WTC11 (cell line): Measurements from ENCODE around the gene BBS12. TPM values are rescaled to one million over a fixed set of nuclear protein-coding genes. Genes with fewer than 3 reads are reported as not detected.

Experiments
- ATAC-seq: fragments of 200-7000 bp; cut with Tn5 transposase; 2 replicates; pipeline ENCODE4 v1.10.0; 2021; ENCODE audit warnings: mild to moderate bottlenecking, moderate library complexity
- CTCF ChIA-PET: fragments of 300-600 bp; sonication (Branson Sonifier 250); formaldehyde crosslinking; loops from one replicate; lab custom pipeline; 2021; ENCODE audit warnings: antibody characterized with exemption; lab: Charles Lee
- POLR2A ChIA-PET: fragments of 350-600 bp; sonication (Branson Sonifier 250); formaldehyde crosslinking; loops from one replicate; lab custom pipeline; 2021; ENCODE audit warnings: antibody characterized with exemption; lab: Charles Lee
- DNase-seq: peaks from one replicate; pipeline ENCODE4 v3.0.0; 2021; ENCODE audit warnings: low spot score
- H3K27ac Mint-ChIP-seq: 2 replicates; pipeline ENCODE4 v1.8.0; 2021; ENCODE audit warnings: mixed read lengths
- H3K27me3 Mint-ChIP-seq: 2 replicates; pipeline ENCODE4 v1.8.0; 2021; ENCODE audit warnings: low read depth, mild to moderate bottlenecking, moderate library complexity, mixed read lengths
- H3K36me3 Mint-ChIP-seq: 2 replicates; pipeline ENCODE4 v1.8.0; 2021; ENCODE audit warnings: mixed read lengths
- H3K4me1 Mint-ChIP-seq: 2 replicates; pipeline ENCODE4 v1.8.0; 2022; ENCODE audit warnings: mixed read lengths
- H3K4me3 Mint-ChIP-seq: 2 replicates; pipeline ENCODE4 v1.8.0; 2021; ENCODE audit warnings: mild to moderate bottlenecking, moderate library complexity, mixed read lengths
- H3K9me3 Mint-ChIP-seq: 2 replicates; pipeline ENCODE4 v1.8.0; 2021; ENCODE audit warnings: mixed read lengths
- CBFB ChIP-seq: sonication (generic); formaldehyde crosslinking; IDR thresholded peaks from 2 replicates; pipeline ENCODE4 v1.8.1; 2022; ENCODE audit warnings: mild to moderate bottlenecking, low read depth, missing genetic modification reagents
- CTCF ChIP-seq: fragments of 200-600 bp; IDR thresholded peaks from 2 replicates; pipeline ENCODE4 v1.8.0; 2022; ENCODE audit warnings: antibody characterized with exemption
- E2F5 ChIP-seq: sonication (generic); formaldehyde crosslinking; IDR thresholded peaks from 2 replicates; pipeline ENCODE4 v1.8.1; 2022; ENCODE audit warnings: mild to moderate bottlenecking, moderate library complexity, missing genetic modification reagents
- FOXJ3 ChIP-seq: sonication (generic); formaldehyde crosslinking; IDR thresholded peaks from 2 replicates; pipeline ENCODE4 v1.9.0; 2021; ENCODE audit warnings: missing genetic modification reagents, mild to moderate bottlenecking, borderline replicate concordance
- OVOL2 ChIP-seq: fragments of 250-450 bp; sonication (Bioruptor Pico); IDR thresholded peaks from 2 replicates; pipeline ENCODE4 v1.9.0; 2021; ENCODE audit warnings: mild to moderate bottlenecking, borderline replicate concordance
- STAT6 ChIP-seq: sonication (generic); formaldehyde crosslinking; conservative IDR thresholded peaks from 2 replicates; pipeline ENCODE4 v1.8.1; 2023; ENCODE audit warnings: mild to moderate bottlenecking, low read depth, missing genetic modification reagents, moderate library complexity
- USF2 ChIP-seq: sonication (generic); formaldehyde crosslinking; IDR thresholded peaks from 2 replicates; pipeline ENCODE4 v1.8.1; 2023; ENCODE audit warnings: mild to moderate bottlenecking, missing genetic modification reagents, moderate library complexity
- ZBTB21 ChIP-seq: sonication (generic); formaldehyde crosslinking; IDR thresholded peaks from 2 replicates; pipeline ENCODE4 v1.8.1; 2023; ENCODE audit warnings: mild to moderate bottlenecking, missing genetic modification reagents, borderline replicate concordance
- ZBTB43 ChIP-seq: sonication (generic); formaldehyde crosslinking; IDR thresholded peaks from 2 replicates; pipeline ENCODE4 v1.8.1; 2023; ENCODE audit warnings: mild to moderate bottlenecking, missing genetic modification reagents
- ZNF121 ChIP-seq: sonication (generic); formaldehyde crosslinking; IDR thresholded peaks from 2 replicates; pipeline ENCODE4 v1.8.0; 2023; ENCODE audit warnings: missing genetic modification reagents
- ZNF317 ChIP-seq: sonication (generic); formaldehyde crosslinking; IDR thresholded peaks from 2 replicates; pipeline ENCODE4 v1.8.1; 2023; ENCODE audit warnings: low read depth, mild to moderate bottlenecking, moderate library complexity, missing genetic modification reagents, borderline replicate concordance
- ZNF425 ChIP-seq: fragments of 250-450 bp; sonication (Bioruptor Pico); conservative IDR thresholded peaks from 2 replicates; pipeline ENCODE4 v1.9.0; 2021; ENCODE audit warnings: mild to moderate bottlenecking
- total RNA-seq: library from RNA; stranded (reverse); gene quantifications from 3 replicates; pipeline ENCODE4 v1.2.3, GENCODE V29; 2021
- TF ChIP-seq, protein P1 (sequence below): sonication (generic); formaldehyde crosslinking; IDR thresholded peaks from 2 replicates; pipeline ENCODE4 v1.8.0; 2022; ENCODE audit warnings: missing genetic modification reagents

Gene BBS12
- total RNA-seq, 1 experiment from 2014 or later: 2.7 TPM

DNA sequence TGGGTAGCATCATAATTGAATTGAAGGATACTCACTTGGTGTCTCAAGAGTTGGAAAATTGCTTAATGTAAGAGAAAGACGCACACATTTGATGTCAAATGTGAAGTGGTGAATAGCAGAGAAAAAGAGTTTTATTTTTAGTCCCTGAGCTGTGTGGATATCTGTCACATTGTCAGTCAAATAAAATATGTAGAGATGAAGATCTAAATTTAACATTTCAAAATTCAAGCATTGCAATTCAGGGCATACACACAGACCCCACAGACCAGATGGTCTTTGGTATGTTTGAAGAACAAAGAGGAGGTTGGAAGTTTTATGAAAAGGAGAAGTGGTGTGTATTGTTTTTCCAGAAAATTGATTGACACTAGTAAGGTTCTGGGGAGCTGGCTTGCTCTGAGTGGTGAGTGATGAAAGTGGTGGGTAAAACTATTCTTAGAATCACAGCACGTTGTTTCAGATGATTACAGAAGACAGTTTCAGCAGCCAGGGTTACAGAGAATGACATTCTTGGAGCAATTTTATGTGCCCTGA lies 44.9 kb upstream of the BBS12 start:
- CTCF ChIA-PET: interaction anchor here (0.9 to 1.4 kb wide), 2 partner anchors 29 to 85 kb away, joined by 3 read pairs; no protein-coding TSS in a partner anchor
- ATAC-seq: no peak
- peaks cover 14% of the 10 kb centered on the region for H3K9me3 Mint-ChIP-seq
- DNase-seq: no peak
- no peaks in the 10 kb centered on the region for H3K4me1 Mint-ChIP-seq
- TF ChIP-seq OVOL2 (CRISPR knock-in tag): no peak
- no peak for TF ChIP-seq E2F5 (CRISPR knock-in tag)
- no peak for TF ChIP-seq ZBTB21 (CRISPR knock-in tag)
- TF ChIP-seq, all 79 proteins: peak for 0
- H3K36me3 Mint-ChIP-seq: peaks cover 9% of the 10 kb centered on the region; the same call in 1 of the 2 replicates
- POLR2A ChIA-PET: no interaction called here
- H3K27ac Mint-ChIP-seq: no peak overlapping the region
- no peak overlapping the region for H3K4me3 Mint-ChIP-seq
- H3K27me3 Mint-ChIP-seq: no peaks in the 10 kb centered on the region

- no peak overlapping the region for H3K4me3 Mint-ChIP-seq
- peaks cover 4% of the 10 kb centered on the region; the same call in 1 of the 2 replicates for H3K36me3 Mint-ChIP-seq
- H3K27me3 Mint-ChIP-seq: no peaks in the 10 kb centered on the region
- H3K4me1 Mint-ChIP-seq: no peaks in the 10 kb centered on the region
- ATAC-seq (no peak), DNase-seq (no peak)
- TF ChIP-seq CTCF (no peak), ZNF121 (no peak), ZNF425 (CRISPR knock-in tag) (no peak), FOXJ3 (CRISPR knock-in tag) (no peak), STAT6 (no peak), ZNF317 (CRISPR knock-in tag) (no peak), USF2 (CRISPR knock-in tag) (no peak), CBFB (CRISPR knock-in tag) (no peak), ZBTB43 (no peak)
- TF ChIP-seq, protein P1, sequence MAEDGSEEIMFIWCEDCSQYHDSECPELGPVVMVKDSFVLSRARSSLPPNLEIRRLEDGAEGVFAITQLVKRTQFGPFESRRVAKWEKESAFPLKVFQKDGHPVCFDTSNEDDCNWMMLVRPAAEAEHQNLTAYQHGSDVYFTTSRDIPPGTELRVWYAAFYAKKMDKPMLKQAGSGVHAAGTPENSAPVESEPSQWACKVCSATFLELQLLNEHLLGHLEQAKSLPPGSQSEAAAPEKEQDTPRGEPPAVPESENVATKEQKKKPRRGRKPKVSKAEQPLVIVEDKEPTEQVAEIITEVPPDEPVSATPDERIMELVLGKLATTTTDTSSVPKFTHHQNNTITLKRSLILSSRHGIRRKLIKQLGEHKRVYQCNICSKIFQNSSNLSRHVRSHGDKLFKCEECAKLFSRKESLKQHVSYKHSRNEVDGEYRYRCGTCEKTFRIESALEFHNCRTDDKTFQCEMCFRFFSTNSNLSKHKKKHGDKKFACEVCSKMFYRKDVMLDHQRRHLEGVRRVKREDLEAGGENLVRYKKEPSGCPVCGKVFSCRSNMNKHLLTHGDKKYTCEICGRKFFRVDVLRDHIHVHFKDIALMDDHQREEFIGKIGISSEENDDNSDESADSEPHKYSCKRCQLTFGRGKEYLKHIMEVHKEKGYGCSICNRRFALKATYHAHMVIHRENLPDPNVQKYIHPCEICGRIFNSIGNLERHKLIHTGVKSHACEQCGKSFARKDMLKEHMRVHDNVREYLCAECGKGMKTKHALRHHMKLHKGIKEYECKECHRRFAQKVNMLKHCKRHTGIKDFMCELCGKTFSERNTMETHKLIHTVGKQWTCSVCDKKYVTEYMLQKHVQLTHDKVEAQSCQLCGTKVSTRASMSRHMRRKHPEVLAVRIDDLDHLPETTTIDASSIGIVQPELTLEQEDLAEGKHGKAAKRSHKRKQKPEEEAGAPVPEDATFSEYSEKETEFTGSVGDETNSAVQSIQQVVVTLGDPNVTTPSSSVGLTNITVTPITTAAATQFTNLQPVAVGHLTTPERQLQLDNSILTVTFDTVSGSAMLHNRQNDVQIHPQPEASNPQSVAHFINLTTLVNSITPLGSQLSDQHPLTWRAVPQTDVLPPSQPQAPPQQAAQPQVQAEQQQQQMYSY: no peak
- POLR2A ChIA-PET: no interaction called here
- no peak overlapping the region for H3K27ac Mint-ChIP-seq
- peaks cover 4% of the 10 kb centered on the region for H3K9me3 Mint-ChIP-seq
- CTCF ChIA-PET: interaction anchor here (0.9 to 1.4 kb wide), 2 partner anchors 28 to 86 kb away, joined by 3 read pairs; no protein-coding TSS in a partner anchor
These were observed 43.9 kb upstream of the BBS12 start for GRCh38 chr4:122688529-122689140.
